Right lobe of liver (tissue), 4 donors: ENCODE results near the gene GRIN3A.

Experiments used
- CTCF ChIP-seq, 4 donors: fragments of 200-600 bp in 3 of 4; fragments of 450-650 bp in 1 of 4; IDR thresholded peaks; one replicate each; pipeline versions ENCODE4 v1.5.1 to v1.8.0; 2016 to 2022; ENCODE audit warnings: antibody characterized with exemption in 4 of 4, mild to moderate bottlenecking in 2 of 4
- POLR2A ChIP-seq: fragments of 450-650 bp; IDR thresholded peaks from one replicate; pipeline ENCODE4 v1.6.1; 2017; ENCODE audit warnings: antibody characterized with exemption, mild to moderate bottlenecking
- donor health status: DM: no; HTN: no; CAD: no.
- donor health status: DM: no; HTN: no; CAD: no.
- donor health status: DM: no; HTN: yes; CAD: no.

DNA sequence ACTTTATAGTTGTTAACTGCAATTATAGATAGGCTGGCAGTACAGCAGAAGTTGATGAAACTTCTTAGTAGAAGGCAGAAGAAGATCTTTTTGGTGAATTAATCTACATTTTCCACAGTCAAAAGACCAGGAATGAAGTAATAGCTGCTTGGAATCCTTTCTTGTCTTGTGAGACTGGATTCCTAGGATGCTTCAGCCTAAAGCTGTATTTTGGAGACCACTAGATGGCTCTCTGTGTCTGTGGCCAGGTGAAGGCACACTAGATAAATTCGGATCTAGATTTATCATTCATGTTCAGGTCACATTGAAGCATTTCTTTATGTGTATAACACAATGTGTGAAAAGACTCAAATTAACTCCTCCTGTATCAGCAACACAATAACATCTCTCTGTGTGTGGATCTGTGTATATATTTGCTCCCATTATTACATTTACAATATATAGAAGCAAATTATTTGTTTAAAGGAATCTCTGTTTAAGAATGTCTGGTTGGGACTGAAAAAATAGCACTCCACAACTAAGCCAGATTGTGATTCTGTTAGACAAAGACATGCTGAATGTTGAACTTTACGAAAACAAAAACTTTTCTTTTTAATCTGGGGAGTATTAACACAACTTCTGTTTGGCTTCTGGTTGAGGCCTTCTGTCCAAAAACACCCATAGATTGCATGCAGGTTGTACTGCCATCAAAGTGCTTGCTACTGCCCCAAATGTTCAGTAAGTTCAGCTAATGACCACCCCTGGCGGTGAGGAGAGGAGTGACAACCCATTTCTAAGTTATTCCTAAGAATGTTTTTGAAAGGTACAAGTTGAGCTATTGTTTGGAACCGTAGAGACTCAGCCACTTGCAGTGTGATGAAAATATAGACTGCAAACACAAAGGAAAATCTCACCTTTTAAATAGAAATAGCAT is 10.6 kb downstream of the GRIN3A start:
- TF ChIP-seq CTCF (IDR thresholded peaks at IDR 0.05) (peak; percentile 39 to 62 (median 56)), POLR2A (no peak)
